Liver (tissue), 3 donors: Measurements from ENCODE around the gene IFT122.

Experiments used
- EGR1 ChIP-seq, 2 donors: IDR thresholded peaks; 2 replicates each; pipeline ENCODE4 v1.6.1; 2016 to 2018; ENCODE audit warnings: antibody characterized with exemption in 2 of 2, low read depth in 2 of 2
- FOXA1 ChIP-seq: IDR thresholded peaks from 2 replicates; pipeline ENCODE4 v1.6.1; 2016; ENCODE audit warnings: antibody characterized with exemption
- GABPA ChIP-seq, 2 donors: IDR thresholded peaks in 1 of 2; conservative IDR thresholded peaks in 1 of 2; 2 replicates each; pipeline ENCODE4 v1.6.1; 2016; ENCODE audit warnings: antibody characterized with exemption in 2 of 2, mild to moderate bottlenecking in 1 of 2, moderate library complexity in 1 of 2
- HNF4A ChIP-seq, 2 donors: conservative IDR thresholded peaks; 2 replicates each; pipeline ENCODE4 v1.6.1; 2016; ENCODE audit warnings: antibody characterized with exemption in 2 of 2, mild to moderate bottlenecking in 2 of 2
- HNF4G ChIP-seq: IDR thresholded peaks from 2 replicates; pipeline ENCODE4 v1.6.1; 2016; ENCODE audit warnings: antibody characterized with exemption
- NR2F2 ChIP-seq: IDR thresholded peaks from 2 replicates; pipeline ENCODE4 v1.6.1; 2016; ENCODE audit warnings: antibody characterized with exemption
- SP1 ChIP-seq: IDR thresholded peaks from 2 replicates; pipeline ENCODE4 v1.6.1; 2018; ENCODE audit warnings: antibody characterized with exemption, mild to moderate bottlenecking
- YY1 ChIP-seq: IDR thresholded peaks from 2 replicates; pipeline ENCODE4 v1.6.1; 2016; ENCODE audit warnings: antibody characterized with exemption, mild to moderate bottlenecking
- TF ChIP-seq, protein P1 (sequence below): fragments of 150-350 bp; IDR thresholded peaks from 2 replicates; pipeline ENCODE4 v1.5.1; 2017; ENCODE audit warnings: improper control_type of control experiment, low read depth, low read length; ENCODE audit not compliant: missing input control
- TF ChIP-seq, protein P2 (sequence below): IDR thresholded peaks from 2 replicates; pipeline ENCODE4 v1.6.1; 2016; ENCODE audit warnings: antibody characterized with exemption
- TF ChIP-seq, protein P3 (sequence below): IDR thresholded peaks from 2 replicates; pipeline ENCODE4 v1.6.1; 2016; ENCODE audit warnings: antibody characterized with exemption
- TF ChIP-seq, protein P4 (sequence below): IDR thresholded peaks from 2 replicates; pipeline ENCODE4 v1.6.1; 2016; ENCODE audit warnings: antibody characterized with exemption
- donor health status: healthy.
- donor health status: healthy.

DNA sequence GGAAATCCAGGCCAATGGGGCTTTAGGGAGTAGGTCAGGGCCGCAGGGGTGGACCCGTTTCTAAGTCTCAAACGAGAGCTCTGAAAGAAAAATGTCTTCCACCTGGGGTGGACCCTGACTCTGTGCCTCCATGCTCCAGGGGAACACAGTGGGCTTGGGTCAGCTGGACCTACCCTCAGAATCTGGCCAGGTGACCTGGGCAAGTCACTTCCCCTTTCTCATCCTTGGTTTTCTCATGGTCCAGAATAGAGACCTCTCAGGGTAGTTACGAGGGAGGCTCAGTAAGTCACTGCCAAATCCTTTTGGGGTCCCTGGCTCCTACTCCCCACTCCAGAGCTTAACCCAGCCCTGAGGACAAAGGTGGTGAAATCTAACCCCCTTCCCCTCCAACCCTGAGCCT, 37.4 kb upstream of the IFT122 start:
- TF ChIP-seq, protein P1, sequence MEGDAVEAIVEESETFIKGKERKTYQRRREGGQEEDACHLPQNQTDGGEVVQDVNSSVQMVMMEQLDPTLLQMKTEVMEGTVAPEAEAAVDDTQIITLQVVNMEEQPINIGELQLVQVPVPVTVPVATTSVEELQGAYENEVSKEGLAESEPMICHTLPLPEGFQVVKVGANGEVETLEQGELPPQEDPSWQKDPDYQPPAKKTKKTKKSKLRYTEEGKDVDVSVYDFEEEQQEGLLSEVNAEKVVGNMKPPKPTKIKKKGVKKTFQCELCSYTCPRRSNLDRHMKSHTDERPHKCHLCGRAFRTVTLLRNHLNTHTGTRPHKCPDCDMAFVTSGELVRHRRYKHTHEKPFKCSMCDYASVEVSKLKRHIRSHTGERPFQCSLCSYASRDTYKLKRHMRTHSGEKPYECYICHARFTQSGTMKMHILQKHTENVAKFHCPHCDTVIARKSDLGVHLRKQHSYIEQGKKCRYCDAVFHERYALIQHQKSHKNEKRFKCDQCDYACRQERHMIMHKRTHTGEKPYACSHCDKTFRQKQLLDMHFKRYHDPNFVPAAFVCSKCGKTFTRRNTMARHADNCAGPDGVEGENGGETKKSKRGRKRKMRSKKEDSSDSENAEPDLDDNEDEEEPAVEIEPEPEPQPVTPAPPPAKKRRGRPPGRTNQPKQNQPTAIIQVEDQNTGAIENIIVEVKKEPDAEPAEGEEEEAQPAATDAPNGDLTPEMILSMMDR, result no peak
- TF ChIP-seq EGR1 (IDR thresholded peaks at IDR 0.05; ENCODE audit: low read depth in 2 of 2) (no peak), GABPA (IDR thresholded peaks at IDR 0.05 in 1 of 2, conservative IDR thresholded peaks at IDR 0.05 in 1 of 2) (no peak), HNF4A (conservative IDR thresholded peaks at IDR 0.05) (no peak), NR2F2 (no peak), YY1 (no peak), FOXA1 (no peak), SP1 (no peak), HNF4G (no peak)
- TF ChIP-seq, protein P2, sequence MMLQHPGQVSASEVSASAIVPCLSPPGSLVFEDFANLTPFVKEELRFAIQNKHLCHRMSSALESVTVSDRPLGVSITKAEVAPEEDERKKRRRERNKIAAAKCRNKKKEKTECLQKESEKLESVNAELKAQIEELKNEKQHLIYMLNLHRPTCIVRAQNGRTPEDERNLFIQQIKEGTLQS, result no peak
- TF ChIP-seq, protein P3, sequence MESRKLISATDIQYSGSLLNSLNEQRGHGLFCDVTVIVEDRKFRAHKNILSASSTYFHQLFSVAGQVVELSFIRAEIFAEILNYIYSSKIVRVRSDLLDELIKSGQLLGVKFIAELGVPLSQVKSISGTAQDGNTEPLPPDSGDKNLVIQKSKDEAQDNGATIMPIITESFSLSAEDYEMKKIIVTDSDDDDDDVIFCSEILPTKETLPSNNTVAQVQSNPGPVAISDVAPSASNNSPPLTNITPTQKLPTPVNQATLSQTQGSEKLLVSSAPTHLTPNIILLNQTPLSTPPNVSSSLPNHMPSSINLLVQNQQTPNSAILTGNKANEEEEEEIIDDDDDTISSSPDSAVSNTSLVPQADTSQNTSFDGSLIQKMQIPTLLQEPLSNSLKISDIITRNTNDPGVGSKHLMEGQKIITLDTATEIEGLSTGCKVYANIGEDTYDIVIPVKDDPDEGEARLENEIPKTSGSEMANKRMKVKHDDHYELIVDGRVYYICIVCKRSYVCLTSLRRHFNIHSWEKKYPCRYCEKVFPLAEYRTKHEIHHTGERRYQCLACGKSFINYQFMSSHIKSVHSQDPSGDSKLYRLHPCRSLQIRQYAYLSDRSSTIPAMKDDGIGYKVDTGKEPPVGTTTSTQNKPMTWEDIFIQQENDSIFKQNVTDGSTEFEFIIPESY, result no peak
- TF ChIP-seq, protein P4, sequence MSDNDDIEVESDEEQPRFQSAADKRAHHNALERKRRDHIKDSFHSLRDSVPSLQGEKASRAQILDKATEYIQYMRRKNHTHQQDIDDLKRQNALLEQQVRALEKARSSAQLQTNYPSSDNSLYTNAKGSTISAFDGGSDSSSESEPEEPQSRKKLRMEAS, result no peak
